HG02678 (cell line): ENCODE data around the gene SOCS6.
"Not testable (repeated sequence)": the region's sequence is repeated elsewhere in the genome, so short reads cannot be mapped to it uniquely, and the experiment has no call there.

Source experiments
- ATAC-seq: cut with Tn5 transposase; IDR thresholded peaks from one replicate; pipeline ENCODE4 v1.9.1; 2021; ENCODE audit warnings: mild to moderate bottlenecking, moderate library complexity; ENCODE audit not compliant: unreplicated experiment

The SOCS6 gene

GRCh38 chr18:70288851-70289328 is at the start of gene SOCS6:
SOCS6 (plus strand) TSS chr18:70289045; CDS start chr18:70324669, 35,624 bp downstream.
- ATAC-seq: peak; percentile 70

DNA sequence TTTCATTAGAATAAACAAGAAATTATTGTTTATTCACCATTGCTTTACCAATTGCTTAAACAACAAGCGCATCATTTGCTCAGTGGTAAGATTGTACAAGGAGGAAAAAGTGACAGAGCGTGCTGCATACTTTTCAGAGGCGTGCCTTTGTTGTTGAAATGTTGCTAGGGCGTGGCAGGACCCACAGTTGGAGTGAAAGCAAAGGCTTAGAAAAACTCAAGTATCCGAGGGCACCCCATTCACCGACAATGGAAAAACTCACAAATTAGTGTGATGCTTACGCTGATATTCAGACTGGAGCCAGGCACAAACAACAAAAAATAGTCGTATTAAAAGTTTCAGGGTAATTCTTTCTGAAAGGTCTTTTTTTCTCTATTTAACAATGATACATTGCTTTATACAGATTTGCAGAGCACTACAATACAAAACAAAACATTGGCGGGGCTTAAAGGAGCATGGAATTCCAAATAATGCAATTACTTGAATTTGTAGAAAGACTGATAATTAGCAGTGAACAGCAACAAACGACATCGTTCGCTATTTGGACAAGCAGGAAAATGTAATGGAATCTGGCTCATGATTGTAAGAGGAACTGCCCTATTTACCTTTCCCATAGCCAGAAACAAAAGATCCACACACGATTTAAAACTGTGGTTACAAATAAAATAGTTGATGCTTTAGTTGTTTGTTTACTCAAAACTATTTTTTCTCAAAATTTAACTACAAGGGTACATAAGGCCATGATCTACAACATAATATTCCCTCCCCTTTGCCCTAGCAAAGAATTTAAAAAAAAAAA is 45.5 kb upstream of the SOCS6 start:
- no peak for ATAC-seq

DNA sequence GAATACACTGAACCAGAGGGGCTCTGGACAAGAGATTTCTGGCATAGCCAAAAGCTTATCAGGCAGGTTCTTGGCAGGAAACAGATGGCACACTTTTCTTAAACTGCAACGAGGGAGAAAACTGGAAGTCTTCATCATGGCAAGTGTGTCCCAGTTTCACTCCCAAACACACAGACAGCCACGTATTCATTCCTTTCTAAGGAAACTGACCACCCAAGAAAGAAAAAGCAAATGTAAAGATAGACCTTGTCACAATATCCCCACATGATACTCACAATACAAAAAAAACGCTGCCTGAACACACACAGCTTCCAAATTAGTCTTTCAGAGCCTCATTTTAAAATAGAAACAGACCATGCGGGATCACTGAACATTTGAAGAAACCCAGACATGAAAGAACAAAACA is 42.8 kb upstream of the SOCS6 start:
- no peak for ATAC-seq

- ATAC-seq: no peak
These were observed 39.7 kb upstream of the SOCS6 start for GRCh38 chr18:70249118-70249517.

DNA sequence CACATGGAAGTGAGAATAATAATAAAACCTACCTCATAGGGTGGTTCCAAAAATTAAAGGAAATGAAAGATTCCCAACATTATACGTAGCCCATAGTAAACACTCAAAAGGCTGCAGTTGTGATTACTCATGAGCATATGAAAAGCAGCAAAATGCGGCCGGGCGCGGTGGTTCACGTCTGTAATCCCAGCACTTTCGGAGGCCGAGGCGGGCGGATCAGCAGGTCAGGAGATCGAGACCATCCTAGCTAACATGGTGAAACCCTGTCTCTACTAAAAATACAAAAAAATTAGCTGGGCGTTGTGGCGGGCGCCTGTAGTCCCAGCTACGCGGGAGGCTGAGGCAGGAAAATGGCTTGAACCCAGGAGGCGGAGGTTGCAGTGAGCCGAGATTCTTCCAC is 39.0 kb upstream of the SOCS6 start:
- not testable (repeated sequence) for ATAC-seq

- no peak for ATAC-seq
These were observed 38.1 kb upstream of the SOCS6 start for GRCh38 chr18:70250781-70251180.

- ATAC-seq: no peak
These were observed 32.7 kb upstream of the SOCS6 start for GRCh38 chr18:70256184-70256583.

DNA sequence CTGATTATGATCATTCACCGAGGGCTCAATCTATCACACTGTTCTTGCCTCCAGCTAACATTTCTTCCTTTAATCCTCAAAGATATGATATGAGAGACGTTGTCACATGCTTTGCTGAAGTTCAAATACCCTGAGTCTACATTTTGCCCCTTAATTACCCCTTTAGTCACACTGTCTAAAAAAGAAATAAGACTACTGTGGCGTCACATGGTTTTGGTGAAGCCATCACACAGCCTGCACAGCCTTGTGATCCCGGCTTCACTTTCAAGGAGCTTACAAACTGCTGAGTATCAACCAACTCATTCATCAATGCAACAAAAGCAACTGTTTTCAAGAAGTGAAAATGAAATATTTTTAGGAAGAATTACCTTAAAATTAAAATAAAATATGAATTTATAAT is 31.9 kb upstream of the SOCS6 start:
- ATAC-seq: no peak

DNA sequence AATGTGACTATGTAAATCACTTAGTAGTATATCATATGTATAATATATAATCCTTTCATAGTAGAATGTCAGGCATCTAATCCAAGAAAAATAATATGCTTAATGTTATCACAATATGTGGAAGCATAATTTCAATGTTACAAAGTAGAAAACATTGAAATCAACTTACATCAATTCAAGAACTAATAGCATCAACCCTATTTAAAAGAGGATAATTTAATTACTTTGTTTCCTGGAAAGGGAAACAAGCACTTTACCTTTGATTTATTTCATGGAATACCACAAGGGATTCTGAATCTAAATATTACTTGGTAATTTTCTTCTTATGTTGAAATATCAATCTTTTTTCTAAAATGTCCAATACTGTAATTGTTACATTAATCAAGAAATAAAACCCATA is 30.6 kb upstream of the SOCS6 start:
- ATAC-seq: no peak

DNA sequence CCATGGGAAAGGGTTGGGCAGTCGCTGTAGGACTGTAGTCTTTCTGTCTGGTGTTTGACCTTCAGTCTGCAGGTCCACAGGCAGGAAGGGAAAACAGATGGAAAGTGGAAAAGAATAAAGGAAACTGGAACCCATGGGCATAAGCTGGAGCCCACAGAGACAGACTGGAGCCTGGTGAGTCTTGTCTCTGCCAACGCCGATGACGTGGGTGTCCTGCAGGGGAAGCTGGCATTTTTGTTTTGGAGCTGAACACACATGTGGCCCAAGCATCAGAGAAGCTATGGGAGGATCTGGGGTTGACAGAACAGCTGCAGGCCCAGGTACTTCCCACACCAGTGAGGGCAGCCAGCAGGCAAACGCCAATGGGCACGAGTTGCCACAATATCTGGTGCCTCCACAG is 28.2 kb upstream of the SOCS6 start:
- ATAC-seq: no peak

DNA sequence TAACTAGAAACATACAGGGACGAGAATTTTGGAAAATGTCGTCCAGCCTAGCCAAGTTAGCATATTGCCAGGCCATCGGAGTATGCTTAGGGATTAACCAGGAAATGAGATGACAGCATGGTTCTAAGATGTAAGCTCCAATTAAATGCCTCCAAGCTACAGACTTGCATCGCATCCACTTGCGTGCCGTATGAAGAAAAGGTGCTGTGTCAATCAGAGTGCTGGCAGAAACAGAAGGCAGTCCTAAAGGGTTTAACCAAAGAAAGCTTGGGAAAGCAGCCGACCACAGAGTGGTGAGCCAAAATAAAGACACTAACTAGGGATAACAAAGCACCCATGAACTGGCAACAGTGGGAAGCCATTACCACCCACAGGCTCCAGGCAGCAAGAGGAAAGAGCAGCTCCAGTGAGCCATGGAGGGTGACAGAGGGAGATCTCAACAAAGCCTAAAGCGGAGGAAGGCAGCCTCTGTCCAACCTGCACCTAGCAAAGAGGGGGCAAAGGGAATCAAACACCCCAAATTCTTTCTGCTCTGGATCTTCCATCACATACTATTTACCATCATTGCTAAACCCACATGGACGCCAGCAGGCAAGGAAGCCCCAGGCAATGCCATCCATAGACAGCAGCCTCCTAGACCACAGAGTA is 27.6 kb upstream of the SOCS6 start:
- ATAC-seq: no peak

- ATAC-seq: no peak
These were observed 25.5 kb upstream of the SOCS6 start for GRCh38 chr18:70263336-70263735.

- ATAC-seq: no peak
These were observed 17.1 kb upstream of the SOCS6 start for GRCh38 chr18:70271742-70272141.

GRCh38 chr18:70273021-70273420 is 15.8 kb upstream of the SOCS6 start:
- ATAC-seq: no peak

DNA sequence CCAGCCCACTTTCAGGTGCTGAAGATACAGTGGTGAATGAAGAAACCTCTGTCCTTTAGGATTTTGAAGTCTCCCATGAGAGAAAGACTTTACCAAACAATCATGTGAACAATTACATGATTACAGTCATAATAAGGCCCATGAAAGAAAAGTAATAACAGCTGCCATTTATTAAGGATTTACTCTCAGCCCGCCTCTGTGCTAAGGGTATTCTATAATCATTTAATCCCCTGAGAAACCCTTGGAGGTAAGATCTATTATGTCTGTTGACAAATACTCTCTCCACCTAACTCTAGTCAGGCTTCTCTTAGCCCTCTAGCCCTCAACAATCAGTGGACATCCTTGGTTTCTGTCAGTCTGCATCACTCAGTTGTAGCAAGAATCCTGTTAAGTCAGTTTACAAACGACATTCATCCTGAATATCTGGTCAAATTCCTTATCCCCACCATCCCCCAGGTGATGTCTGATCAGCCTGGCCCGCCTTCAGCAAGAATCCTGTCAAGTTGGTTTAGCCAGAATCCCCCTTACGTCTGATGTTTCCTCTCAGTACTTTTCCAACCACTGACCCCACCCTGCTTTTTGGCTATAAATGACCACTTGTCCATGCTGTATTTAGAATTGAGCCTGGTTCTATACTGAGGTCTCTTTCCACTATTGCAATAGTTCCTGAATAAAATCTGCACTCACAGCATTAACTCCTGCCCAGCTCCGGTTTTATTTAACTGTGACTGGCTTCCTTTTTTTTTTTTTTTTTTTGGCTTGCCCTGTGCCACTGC is 12.2 kb upstream of the SOCS6 start:
- no peak for ATAC-seq

GRCh38 chr18:70279470-70279869 is 9.4 kb upstream of the SOCS6 start:
- ATAC-seq: no peak

- no peak for ATAC-seq
These were observed 8.6 kb upstream of the SOCS6 start for GRCh38 chr18:70280007-70280925.

DNA sequence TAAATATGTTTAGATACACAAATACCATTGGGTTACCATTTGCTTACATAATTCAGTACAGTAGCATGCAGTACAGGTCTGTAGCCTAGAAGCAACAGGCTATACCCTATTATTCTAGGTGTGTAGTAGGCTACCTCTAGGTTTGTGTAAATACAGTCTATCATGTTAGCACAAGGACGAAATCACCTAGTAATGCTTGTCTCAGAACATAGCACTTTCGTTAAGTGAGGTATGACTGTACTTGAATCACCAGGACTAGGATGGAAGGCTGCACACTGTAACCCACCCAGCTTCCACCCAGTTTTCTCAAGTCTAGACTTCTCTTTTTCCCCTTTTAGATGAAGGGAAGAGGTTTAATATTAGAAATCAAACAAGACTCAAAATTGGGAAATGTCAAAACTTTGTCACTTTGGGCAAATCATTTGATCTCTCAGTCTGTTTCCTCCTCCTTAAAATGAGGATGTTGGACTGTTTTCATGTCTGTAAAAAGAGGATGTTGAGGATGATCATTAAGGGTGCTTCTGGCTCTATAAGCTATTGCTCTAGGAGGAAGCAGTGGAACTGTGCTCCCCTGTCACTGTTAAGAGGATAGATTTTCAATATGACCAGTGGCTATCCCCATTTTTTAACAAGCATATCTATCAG is 3.7 kb upstream of the SOCS6 start:
- ATAC-seq: no peak

- ATAC-seq: no peak
These were observed 1.1 kb upstream of the SOCS6 start for GRCh38 chr18:70287731-70288130.
